ENCODE results near the gene ATG16L1.
A peak's percentile ranks its signal among the peaks of the same experiment; 100 is the strongest.

The ATG16L1 gene

DNA sequence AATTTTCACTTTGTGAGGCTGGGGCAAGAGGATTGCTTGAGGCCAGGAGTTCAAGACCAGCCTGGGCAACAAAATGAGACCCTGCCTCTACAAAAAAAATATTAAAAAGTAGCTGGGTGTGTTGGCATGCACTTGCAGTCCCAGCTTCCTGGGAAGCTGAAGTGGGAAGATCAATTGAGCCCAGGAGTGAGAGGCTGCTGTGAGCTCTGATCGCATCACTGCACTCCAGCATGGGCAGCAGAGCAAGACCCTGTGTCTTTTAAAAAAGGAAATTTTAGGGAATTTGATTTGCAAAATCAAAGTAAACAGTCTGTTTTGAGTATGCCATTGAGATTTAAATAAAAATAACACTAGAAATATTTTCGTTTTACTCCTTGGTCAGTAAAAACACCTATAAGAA, 27.4 kb downstream of the ATG16L1 start:
- no peak for TF ChIP-seq CTCF (conservative IDR thresholded peaks at IDR 0.05; ENCODE audit: control insufficient read depth, insufficient read depth, low read depth, low read length)
- H3K4me3 ChIP-seq (ENCODE audit: control insufficient read depth, low read depth, low read length) = no peak overlapping the region

GRCh38 chr2:233280114-233280693, 28.7 kb downstream of the ATG16L1 start:
- no peak for DNase-seq (ENCODE audit: low read depth)
- H3K4me3 ChIP-seq (ENCODE audit: control insufficient read depth, low read depth, low read length) = no peak overlapping the region
- no peak for TF ChIP-seq CTCF (conservative IDR thresholded peaks at IDR 0.05; ENCODE audit: control insufficient read depth, insufficient read depth, low read depth, low read length)

More for the DNA sequence above, 27.4 kb downstream of the ATG16L1 start:
- no peak for DNase-seq (ENCODE audit: low read depth)

GRCh38 chr2:233281553-233281952, 30.1 kb downstream of the ATG16L1 start:
- no peak overlapping the region for H3K4me3 ChIP-seq (ENCODE audit: control insufficient read depth, low read depth, low read length)
- TF ChIP-seq CTCF (conservative IDR thresholded peaks at IDR 0.05; ENCODE audit: control insufficient read depth, insufficient read depth, low read depth, low read length) = no peak

DNA sequence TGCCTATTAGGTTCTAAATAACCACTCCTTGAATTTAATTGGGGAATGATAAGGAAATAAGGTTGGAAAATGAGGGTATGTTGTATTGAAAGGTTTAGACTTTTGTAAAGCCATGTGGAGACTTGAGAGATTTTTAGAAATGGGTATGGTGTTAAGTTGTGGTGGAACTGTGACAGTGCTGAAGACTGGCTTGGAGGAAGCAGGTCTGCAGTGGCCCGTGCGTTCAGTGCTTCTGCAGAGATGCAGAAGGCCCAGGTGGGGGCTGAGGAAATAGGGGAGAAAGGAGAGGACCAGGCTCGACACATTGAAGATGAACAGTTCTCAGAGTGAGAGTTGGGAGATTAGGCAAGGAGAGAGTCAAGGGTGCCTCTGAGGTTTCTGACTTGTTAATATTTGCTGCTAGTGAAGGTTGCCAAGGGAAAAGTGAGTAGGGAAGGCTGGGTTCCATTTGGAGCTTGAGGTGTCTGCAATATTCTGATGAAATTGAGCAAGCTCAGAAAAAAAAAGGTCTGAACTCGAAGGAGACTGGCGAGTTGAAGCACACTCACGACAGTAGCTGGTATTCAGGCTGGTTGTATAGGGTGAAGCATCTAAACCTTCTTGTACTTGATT, 30.6 kb downstream of the ATG16L1 start:
- no peak for DNase-seq (ENCODE audit: low read depth)
- no peak for TF ChIP-seq CTCF (conservative IDR thresholded peaks at IDR 0.05; ENCODE audit: control insufficient read depth, insufficient read depth, low read depth, low read length)
- H3K4me3 ChIP-seq (ENCODE audit: control insufficient read depth, low read depth, low read length) = no peak overlapping the region

More at GRCh38 chr2:233281553-233281952, 30.1 kb downstream of the ATG16L1 start:
- no peak for DNase-seq (ENCODE audit: low read depth)

- H3K4me3 ChIP-seq (ENCODE audit: control insufficient read depth, low read depth, low read length) = no peak overlapping the region
- peak; percentile 4 for DNase-seq (ENCODE audit: low read depth)
- TF ChIP-seq CTCF (conservative IDR thresholded peaks at IDR 0.05; ENCODE audit: control insufficient read depth, insufficient read depth, low read depth, low read length) = no peak
Observed at GRCh38 chr2:233285921-233286320, 34.4 kb downstream of the ATG16L1 start.

DNA sequence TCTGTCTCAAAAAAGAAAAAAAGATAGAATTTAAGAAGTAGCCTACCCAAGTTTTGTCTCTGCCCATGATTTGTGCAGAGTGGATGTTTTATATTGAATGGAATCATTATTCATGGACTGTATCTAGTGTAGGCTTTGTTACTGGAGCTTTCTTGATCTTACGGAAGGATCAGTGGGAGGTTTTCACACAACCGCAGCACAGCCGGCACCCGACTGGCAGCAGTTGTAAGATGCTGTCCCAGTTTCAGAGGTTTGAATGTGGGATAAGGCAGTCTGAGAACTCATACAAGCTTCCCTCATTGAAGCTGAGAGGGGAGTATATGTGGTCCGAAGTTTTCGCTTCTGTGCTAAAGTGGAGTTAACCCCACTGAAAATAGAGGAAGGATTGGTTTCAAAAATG, 36.4 kb downstream of the ATG16L1 start:
- no peak for DNase-seq (ENCODE audit: low read depth)
- no peak overlapping the region for H3K4me3 ChIP-seq (ENCODE audit: control insufficient read depth, low read depth, low read length)
- TF ChIP-seq CTCF (conservative IDR thresholded peaks at IDR 0.05; ENCODE audit: control insufficient read depth, insufficient read depth, low read depth, low read length) = no peak
